Stimulated activated CD4-positive, alpha-beta T cell treated with anti-CD3 and anti-CD28 coated beads, Interleukin-15, amount 100 ng/mL, for 24 hours (primary cell): ENCODE results near the gene GSG1L.

Source experiments
- DNase-seq: peaks from one replicate; pipeline ENCODE4 v3.0.0-alpha.2; 2020

GSG1L gene

DNA sequence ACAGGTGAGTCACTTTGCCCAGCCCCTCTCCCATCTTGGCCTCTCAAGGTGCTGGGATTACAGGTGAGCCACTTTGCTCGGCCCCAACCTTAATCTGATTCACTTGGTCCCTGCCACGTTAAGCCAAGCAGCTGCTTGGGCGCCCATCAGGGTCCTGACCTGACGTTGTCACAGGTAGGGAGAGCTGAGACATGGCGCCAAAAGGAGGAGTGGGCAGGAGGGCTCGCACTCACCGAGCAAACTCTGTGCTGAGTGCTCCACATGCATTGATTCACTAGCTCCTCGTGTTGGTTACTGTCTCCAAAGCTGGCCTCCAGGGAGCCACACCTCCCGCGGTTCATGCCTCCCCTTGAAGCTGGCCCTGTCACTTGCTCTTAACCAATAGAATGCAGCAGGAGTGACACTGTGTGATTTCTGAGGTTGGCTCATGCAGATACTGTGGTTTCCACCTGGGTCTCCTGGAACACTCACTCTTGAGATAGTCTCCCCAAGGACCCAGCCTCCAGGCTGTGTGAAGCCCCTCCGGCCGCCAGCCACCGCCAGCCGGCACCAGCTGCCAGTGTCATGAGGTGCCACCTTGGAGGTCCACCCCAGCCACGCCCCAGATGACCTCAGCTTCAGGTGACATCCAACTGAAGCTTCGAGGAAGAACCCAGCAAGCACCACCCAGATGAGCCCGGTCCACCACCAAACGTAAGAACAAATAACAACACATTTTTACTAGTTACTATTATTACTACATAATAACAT, 223.0 kb downstream of the GSG1L start:
- DNase-seq: no peak

GRCh38 chr16:27839419-27839818, 224.1 kb downstream of the GSG1L start:
- no peak for DNase-seq

- no peak for DNase-seq
Measured at GRCh38 chr16:27838536-27839175, 224.9 kb downstream of the GSG1L start.

DNA sequence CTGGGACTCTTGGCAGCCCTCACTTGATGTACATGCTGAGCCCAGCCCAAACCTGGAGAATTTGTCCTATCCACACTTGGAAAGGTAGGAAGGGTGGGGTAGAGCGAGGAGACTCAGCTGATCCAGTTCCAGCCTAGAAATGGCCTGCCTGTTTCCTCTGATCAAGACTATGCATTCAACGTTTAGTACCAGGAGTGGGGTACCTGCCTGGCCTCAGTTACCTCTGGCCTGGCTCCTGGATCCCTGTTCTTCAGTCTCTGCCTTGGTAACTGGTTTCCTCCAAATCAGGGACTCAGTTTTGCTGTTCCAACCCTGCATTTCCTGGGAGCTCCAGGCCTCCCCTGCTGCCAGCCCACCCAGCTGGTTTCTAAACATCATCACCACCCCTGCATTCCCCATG, 233.5 kb downstream of the GSG1L start:
- no peak for DNase-seq

GRCh38 chr16:27828671-27829070, 234.8 kb downstream of the GSG1L start:
- no peak for DNase-seq

GRCh38 chr16:27827765-27828164, 235.7 kb downstream of the GSG1L start:
- no peak for DNase-seq

- DNase-seq: no peak
Measured at GRCh38 chr16:27826893-27827289, 236.6 kb downstream of the GSG1L start.

DNA sequence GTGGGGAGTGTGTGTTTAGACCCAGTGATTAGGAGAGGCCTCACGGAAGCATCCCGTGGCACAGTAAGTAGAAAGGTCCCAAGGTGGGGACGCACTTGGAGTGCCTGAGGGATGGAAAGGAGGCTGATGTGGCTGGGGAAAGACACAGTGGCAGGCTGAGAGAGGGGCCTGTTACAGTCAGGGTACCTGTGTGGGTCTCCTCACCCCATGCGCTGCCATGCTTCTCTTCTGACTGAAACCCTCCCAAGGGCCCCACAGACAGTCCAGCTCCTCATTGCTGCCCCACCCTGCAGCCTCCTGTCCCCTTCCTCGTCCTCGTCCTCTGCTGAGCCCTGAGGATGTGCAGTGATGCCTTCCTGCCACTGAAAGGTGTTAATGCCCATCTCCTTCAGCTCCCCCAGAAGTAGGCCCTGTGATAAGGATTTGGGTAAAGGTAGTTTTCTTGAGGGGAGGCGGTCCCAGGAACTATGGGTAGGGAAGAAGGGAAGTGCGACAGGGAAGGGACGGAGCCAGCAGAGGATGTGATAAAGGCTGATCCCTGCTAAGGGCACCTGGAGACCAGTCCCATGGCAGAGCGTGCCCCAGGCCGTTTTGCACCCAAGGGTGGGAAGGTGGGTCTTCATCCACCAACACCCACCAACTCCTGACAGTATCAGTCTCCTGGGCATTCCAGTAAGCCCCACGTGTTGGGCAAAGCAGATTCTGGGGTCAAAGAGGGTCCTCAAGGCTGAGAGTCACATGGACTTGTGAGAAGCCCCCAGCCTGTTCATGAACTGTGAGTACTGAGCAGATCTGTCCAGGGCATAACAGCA, 237.2 kb downstream of the GSG1L start:
- DNase-seq: no peak

DNA sequence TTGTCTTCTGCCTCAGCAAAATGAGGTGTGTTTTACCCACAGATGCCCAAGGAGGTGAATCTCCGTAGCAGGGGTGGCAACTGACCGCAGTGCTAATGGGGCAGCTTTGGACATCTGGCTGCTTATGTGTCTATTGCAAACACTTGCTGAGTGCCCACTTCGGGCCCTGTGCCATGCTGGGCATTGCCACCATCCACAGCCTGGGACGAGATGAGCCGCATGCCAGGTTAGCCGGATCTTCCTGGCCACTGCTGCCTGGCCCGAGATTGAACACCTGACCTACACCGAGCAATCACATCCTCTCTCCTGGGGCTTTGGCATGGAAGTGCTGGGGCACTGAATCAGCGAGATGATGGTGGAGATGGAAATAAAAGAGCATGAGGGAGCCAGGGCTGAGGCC, 238.7 kb downstream of the GSG1L start:
- no peak for DNase-seq

- no peak for DNase-seq
Measured at GRCh38 chr16:27824006-27824405, 239.5 kb downstream of the GSG1L start.

DNA sequence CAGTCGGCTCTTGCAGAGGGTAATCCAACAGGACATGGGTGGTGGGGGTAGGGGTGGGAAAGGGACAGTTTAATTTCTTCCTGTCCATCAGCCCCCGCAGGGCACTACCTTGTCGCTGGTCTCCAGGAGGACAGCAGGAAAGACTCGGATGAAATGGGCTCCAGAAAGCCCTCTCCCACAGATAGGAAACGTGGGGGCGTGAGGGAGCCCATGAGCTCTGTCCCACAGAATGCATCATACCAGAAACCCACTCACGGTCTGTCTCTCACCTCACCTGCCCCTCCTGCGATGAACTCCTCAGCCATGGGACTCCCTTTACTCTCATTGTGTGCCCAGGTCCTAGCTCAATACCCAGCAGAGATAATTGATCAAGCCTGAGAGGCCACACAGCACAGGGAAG, 240.1 kb downstream of the GSG1L start:
- DNase-seq: no peak

DNA sequence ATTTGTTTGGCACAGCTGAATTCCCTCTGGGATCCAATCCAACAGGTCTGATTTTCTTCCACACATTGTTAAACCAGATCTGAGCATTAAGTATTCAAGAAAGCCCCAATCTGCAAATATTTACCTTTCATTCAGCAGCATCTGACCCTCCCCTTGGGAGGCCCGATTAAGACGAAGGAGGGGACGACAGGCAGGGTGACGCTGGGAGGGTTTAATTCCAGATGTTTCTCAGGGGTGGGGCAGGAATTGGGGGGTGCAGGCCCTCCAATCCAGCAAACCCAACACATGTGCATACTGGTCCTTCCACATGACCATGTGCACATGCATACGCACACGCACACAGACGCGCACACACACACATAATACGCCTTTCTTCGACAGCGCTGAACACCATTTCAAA, 240.5 kb downstream of the GSG1L start:
- no peak for DNase-seq

DNA sequence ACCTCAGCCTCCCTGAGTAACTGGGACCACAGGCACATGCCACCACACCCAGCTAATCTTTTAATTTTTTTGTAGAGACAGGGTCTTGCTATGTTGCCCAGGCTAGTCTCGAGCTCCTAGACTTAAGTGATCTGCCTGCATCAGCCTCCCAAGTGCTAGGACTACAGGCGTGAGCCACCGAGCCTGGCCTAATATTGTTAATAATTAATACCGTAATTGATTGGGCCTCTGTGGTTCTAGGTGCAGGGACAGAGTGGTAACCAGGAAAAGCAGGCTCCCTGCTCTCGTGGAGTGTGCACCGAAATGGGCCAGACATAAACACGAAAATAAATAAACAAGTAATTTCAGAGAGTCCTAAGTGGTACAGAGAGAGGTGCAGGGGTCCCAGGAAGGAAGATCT, 241.0 kb downstream of the GSG1L start:
- DNase-seq: no peak

DNA sequence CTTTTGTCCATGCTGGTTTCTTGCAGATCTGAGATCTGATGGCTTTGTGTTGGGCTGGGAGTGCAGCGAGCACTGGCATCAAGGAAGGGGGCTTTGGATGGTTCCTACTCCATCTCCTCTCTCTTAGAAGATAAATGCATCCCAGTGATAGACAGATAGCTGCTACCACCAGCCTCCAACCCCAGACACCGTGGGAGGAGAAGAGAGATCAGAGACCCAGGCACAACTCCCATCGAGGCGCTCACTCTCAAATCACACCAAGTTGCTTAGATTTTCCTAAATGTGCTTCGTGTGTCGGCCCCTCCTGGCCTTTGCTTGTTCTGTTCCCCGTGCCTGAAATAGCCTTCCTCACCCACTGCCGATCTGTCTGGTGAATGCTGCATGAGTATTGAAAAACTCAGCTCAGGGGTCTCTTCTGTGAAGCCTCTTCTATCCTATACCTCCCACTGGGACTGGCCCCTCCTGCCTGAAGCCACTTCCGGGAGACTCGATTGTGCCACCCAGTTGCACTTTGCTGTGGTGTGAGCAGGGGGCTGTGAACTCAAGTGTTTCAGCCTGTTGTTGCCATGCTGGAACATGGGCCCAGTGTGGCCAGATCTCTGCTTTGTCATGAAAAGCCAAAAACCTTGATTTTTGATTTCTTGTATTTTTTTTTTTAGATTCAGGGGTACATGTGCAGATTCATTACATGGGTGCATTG, 242.7 kb downstream of the GSG1L start:
- DNase-seq: no peak

DNA sequence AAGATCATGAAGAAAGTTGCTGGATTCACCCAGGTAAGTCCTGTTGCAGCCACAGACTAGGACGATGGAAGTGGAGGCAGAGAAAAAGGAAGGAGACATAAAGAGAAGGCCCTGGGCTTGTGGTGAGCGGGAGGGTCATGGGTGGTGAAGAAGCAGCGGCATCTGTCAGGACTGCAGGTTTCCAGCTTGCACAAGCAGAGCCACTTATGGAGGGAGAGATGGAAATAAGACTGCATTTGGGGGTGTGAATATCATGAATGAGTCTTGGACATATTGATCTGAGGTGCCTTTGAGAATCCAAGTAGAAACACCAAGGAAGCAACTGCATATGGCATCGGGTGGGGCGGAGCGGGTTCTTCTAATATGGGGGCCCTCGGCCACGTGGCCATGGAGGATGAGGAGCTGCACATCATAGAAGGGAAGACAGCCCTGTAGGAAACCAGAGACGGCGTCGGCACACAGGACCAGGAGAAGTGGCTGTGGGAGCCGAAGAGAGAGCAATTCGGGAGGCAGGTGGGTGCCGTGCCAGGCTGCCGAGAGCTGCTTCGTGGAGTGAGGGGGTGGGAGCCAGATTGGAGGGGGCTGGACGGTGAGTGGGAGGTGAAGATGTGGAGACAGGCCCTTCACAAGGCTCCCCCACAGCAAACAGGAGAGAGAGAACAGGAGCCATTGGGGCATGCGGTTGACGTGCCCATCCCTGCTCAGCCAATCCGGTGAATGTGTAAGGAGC, 243.5 kb downstream of the GSG1L start:
- DNase-seq: no peak

DNA sequence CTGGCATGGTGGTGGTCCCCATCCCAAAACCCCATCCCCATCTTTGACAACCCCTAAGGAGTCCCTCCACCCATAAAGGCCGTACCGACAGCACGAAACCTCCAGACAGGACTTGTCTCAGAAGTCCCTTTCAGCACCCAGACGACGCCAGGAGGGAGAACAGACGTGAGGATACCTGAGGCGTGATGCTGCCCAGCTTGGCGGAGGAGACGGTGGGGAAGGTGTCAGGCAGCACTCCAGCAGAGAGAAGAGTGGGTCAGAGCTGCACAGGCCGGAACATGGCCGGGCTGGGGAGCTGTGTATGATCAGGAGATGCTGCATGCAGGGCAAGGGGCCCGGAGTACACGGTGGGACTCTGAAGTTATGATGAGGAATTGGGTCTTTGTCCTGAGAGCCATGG, 244.2 kb downstream of the GSG1L start:
- no peak for DNase-seq

- no peak for DNase-seq
Measured at GRCh38 chr16:27818246-27818645, 245.3 kb downstream of the GSG1L start.

DNA sequence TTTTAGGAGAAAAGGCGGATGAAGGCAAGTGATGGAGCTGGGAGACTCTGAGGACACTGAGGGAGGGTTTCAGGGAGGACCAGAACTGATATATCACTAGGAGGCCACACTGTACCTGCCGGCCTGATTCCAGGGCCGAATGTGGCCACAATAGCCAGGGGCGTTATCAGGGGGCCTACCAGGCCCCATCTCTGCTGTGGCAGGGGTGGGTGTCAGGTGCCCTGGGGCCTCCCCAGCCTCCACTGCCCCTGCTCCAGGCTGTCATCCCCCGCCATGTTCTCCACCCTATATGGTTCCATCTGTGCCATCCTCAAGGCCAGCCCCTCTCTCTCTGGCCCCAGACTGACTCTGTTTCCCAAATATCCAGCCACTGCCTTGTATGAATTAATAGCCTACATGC, 246.5 kb downstream of the GSG1L start:
- no peak for DNase-seq

DNA sequence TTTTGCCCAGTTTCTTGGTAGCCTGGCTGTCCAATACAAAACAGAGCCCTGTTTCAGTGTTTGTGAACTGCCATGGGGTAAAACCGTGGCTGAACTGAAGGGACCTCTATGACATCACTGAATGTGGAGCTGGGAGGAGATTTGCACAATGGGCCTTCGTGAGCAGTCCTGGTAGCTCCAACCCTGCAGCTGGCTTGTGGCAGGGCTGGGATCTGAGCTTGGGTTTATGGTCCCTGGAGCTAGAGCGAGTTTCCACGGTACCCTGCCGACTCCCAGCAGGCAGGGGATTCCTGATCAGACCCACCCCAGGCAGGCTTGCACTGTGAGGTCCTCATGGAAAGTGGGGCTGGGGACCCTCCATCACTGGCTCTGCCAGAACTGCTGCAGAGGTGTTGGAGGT, 247.0 kb downstream of the GSG1L start:
- DNase-seq: no peak

DNA sequence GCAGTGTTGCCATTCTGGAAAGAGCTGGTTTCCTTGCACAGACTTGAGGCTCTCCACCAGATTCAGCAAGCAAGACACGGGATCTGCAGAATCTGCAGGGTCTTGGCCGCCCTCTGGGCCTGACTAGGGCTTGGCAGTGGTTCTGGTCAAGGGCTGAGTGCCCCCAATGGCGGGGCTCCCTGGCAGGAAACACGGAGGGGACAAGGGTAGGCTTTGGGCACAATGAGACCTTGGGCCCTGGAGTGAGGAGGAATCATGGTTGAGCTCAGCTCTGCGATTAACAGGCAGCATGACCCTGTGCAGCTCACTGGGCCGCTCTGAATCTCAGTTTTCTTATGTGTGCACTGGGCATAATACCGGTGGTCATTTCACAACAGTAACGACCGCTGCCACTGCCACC, 249.9 kb downstream of the GSG1L start:
- DNase-seq: no peak

- DNase-seq: no peak
Measured at GRCh38 chr16:27811881-27812280, 251.6 kb downstream of the GSG1L start.

DNA sequence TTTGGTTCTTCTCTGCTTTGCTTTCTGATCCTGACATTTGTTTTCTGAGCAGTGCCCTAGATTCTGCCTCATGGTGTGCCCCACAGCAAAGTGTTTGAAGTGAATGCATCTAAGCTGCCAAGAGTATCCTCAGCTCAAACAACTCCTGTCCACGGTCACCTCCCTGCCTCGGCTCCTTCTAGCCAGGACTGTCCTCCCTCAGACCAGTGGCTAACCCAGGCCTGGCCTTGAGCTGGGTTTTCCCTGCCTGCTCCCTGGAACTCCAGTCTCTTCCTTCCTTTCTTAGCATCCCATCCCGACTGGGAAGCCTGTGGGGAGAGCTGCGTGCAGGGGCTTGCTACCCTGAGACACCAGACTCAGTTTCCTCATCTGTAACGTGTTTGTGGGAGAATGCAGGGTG, 256.5 kb downstream of the GSG1L start:
- DNase-seq: no peak

- DNase-seq: no peak
Measured at GRCh38 chr16:27806388-27806787, 257.1 kb downstream of the GSG1L start.
